Neutrophil (primary cell): Measurements from ENCODE around the gene VIT.
"Not testable (repeated sequence)": the region's sequence is repeated elsewhere in the genome, so short reads cannot be mapped to it uniquely, and the experiment has no call there.

Source experiments
- H3K27ac ChIP-seq: fragments of 200-600 bp; sonication (generic); 2 replicates; pipeline ENCODE4 v1.5.1; 2016; ENCODE audit warnings: mild to moderate bottlenecking, moderate library complexity
- H3K27me3 ChIP-seq: fragments of 200-600 bp; sonication (generic); 2 replicates; pipeline ENCODE4 v1.6.0; 2016; ENCODE audit warnings: mild to moderate bottlenecking
- H3K36me3 ChIP-seq: fragments of 200-600 bp; sonication (generic); 2 replicates; pipeline ENCODE4 v1.5.1; 2017
- H3K4me1 ChIP-seq, 2 experiments: fragments of 200-600 bp in 1 of 2; sonication (generic) in 1 of 2; 1 replicate in 1 of 2; 2 replicates in 1 of 2; pipeline versions ENCODE4 v1.5.1 to v1.6.1; 2013 to 2016; ENCODE audit warnings: low read depth in 1 of 2, low read length in 1 of 2, mild to moderate bottlenecking in 1 of 2, moderate library complexity in 1 of 2; ENCODE audit not compliant: control insufficient read depth in 1 of 2, insufficient read depth in 1 of 2
- H3K4me3 ChIP-seq, 2 experiments: fragments of 200-600 bp in 1 of 2; sonication (generic) in 1 of 2; 1 replicate in 1 of 2; 2 replicates in 1 of 2; pipeline ENCODE4 v1.5.1; 2013 to 2016; ENCODE audit warnings: low read depth in 1 of 2, low read length in 1 of 2, mild to moderate bottlenecking in 1 of 2, moderate library complexity in 1 of 2
- H3K9me3 ChIP-seq: fragments of 200-600 bp; sonication (generic); 2 replicates; pipeline ENCODE4 v1.5.1; 2016
- TF ChIP-seq, protein P1 (sequence below): fragments of 200-600 bp; sonication (generic); IDR thresholded peaks from 2 replicates; pipeline ENCODE4 v1.5.1; 2016; ENCODE audit warnings: antibody characterized with exemption

Gene VIT

DNA sequence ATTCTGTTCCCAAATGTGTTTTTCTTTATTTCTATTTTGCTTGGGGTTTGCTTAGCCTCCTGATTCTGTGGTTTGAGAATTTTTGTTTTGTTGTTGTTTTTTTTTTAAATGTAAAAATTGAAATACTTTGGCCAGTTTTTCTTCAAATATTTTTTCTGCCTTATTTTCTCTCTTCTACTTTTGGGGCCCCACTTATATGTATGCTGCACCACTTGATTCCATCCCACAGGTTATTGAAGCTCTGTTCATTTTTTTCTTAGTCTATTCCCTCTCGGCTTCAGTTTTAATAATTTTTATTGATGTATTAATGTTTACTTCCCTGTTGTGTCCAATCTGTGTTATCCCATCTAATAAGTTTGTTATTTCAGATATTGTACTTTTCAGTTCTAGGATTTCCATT lies 17.7 kb upstream of the VIT start:
- H3K27ac ChIP-seq: no peak overlapping the region
- H3K4me1 ChIP-seq: peaks cover 12 to 14% of the 10 kb centered on the region in 2 experiments
- TF ChIP-seq, protein P1, sequence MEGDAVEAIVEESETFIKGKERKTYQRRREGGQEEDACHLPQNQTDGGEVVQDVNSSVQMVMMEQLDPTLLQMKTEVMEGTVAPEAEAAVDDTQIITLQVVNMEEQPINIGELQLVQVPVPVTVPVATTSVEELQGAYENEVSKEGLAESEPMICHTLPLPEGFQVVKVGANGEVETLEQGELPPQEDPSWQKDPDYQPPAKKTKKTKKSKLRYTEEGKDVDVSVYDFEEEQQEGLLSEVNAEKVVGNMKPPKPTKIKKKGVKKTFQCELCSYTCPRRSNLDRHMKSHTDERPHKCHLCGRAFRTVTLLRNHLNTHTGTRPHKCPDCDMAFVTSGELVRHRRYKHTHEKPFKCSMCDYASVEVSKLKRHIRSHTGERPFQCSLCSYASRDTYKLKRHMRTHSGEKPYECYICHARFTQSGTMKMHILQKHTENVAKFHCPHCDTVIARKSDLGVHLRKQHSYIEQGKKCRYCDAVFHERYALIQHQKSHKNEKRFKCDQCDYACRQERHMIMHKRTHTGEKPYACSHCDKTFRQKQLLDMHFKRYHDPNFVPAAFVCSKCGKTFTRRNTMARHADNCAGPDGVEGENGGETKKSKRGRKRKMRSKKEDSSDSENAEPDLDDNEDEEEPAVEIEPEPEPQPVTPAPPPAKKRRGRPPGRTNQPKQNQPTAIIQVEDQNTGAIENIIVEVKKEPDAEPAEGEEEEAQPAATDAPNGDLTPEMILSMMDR: no peak
- H3K27me3 ChIP-seq: no peaks in the 10 kb centered on the region
- H3K9me3 ChIP-seq: no peaks in the 10 kb centered on the region
- no peaks in the 10 kb centered on the region for H3K36me3 ChIP-seq
- no peak overlapping the region for H3K4me3 ChIP-seq

DNA sequence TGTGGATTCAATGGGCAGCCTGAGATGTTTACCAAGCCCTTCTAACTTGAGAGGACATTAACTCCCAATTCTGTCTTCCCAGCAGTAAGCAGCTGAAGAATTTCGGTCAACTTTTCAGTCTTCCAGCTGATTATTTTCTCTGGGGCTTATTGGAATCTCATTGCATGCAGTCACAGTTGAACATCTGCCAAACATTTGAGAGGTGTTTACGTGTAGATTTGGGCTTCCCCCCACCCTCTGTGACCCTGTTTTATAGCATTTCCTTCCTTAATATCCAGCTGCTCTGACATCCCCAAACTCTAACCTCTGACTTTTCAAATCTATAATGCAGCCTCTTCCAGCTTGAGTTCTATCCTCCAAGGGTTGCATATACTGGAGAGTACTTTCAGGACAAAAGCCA lies 16.5 kb upstream of the VIT start:
- no peak overlapping the region for H3K27ac ChIP-seq
- H3K4me1 ChIP-seq: peaks cover 12 to 14% of the 10 kb centered on the region in 2 experiments
- H3K4me3 ChIP-seq: no peak overlapping the region
- no peaks in the 10 kb centered on the region for H3K9me3 ChIP-seq
- H3K27me3 ChIP-seq: no peaks in the 10 kb centered on the region
- no peaks in the 10 kb centered on the region for H3K36me3 ChIP-seq
- TF ChIP-seq, protein P1: no peak

DNA sequence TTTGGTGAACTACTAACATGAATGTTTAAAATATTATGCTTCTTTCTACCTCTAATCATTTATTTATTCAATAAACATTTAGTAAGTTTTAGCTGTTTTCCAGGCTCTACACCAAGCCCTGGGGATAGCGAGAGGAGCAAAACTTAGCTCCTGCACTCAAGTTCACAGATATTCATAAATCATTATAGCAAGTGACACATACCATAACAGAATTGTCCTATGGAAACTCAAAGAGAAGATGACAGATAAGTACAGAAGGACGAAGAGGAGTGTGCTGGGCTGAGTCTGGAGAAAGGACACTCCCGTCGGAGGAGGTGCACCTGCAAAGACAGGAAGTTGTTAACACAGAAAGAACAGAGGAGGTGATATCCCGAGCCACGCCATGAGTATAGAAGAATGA lies 13.9 kb upstream of the VIT start:
- H3K4me3 ChIP-seq: no peak overlapping the region
- TF ChIP-seq, protein P1: no peak
- H3K27me3 ChIP-seq: no peaks in the 10 kb centered on the region
- H3K9me3 ChIP-seq: no peaks in the 10 kb centered on the region
- no peaks in the 10 kb centered on the region for H3K36me3 ChIP-seq
- H3K27ac ChIP-seq: no peak overlapping the region
- peaks cover 6 to 8% of the 10 kb centered on the region in 2 experiments for H3K4me1 ChIP-seq

DNA sequence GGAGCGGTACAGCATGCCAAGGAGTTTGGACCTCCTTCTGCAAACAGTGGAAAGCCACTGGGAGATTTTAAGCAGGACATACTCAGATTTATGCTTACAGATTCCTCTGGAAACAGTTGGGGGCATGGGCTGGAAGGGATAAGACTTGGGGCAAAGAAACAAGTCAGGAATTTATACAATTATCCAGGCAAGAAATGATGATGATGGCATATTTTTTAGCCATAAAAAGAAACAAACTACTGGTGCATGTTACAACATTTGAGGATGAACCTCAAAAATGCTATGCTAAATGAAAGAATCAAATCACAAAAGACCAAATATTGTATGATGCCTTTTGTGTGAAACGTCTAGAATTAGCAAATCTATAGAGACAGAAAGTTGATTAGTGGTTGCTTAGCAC lies 13.5 kb upstream of the VIT start:
- H3K4me1 ChIP-seq: peaks cover 4% of the 10 kb centered on the region in 2 experiments
- TF ChIP-seq, protein P1: no peak
- no peak overlapping the region for H3K4me3 ChIP-seq
- H3K27me3 ChIP-seq: no peaks in the 10 kb centered on the region
- H3K36me3 ChIP-seq: no peaks in the 10 kb centered on the region
- no peak overlapping the region for H3K27ac ChIP-seq
- no peaks in the 10 kb centered on the region for H3K9me3 ChIP-seq

DNA sequence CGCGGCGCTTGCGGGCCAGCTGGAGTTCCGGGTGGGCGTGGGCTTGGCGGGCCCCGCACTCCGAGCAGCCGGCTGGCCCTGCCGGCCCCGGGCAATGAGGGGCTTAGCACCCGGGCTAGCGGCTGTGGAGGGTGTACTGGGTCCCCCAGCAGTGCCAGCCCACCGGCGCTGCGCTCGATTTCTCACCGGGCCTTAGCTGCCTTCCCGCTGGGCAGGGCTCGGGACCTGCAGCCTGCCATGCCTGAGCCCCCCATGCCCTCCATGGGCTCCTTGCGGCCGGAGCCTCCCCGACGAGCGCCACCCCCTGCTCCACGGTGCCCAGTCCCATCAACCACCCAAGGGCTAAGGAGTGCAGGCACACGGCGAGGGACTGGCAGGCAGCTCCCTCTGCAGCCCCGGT lies 8.2 kb upstream of the VIT start:
- H3K27ac ChIP-seq: not testable (repeated sequence)

DNA sequence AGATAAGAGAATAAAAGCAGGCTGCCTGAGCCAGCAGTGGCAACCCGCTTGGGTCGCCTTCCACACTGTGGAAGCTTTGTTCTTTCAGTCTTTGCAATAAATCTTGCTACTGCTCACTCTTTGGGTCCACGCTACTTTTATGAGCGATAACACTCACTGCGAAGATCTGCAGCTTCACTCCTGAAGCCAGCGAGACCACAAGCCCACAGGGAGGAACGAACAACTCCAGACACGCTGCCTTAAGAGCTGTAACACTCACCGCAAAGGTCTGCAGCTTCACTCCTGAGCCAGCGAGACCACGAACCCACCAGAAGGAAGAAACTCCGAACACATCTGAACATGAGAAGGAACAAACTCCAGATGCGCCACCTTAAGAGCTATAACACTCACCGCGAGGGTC lies 7.5 kb upstream of the VIT start:
- not testable (repeated sequence) for H3K27me3 ChIP-seq, H3K4me3 ChIP-seq, H3K27ac ChIP-seq, H3K36me3 ChIP-seq, H3K9me3 ChIP-seq, H3K4me1 ChIP-seq

More for the DNA sequence above, 8.2 kb upstream of the VIT start:
- not testable (repeated sequence) for H3K36me3 ChIP-seq, H3K4me1 ChIP-seq, H3K9me3 ChIP-seq, H3K27me3 ChIP-seq, H3K4me3 ChIP-seq

DNA sequence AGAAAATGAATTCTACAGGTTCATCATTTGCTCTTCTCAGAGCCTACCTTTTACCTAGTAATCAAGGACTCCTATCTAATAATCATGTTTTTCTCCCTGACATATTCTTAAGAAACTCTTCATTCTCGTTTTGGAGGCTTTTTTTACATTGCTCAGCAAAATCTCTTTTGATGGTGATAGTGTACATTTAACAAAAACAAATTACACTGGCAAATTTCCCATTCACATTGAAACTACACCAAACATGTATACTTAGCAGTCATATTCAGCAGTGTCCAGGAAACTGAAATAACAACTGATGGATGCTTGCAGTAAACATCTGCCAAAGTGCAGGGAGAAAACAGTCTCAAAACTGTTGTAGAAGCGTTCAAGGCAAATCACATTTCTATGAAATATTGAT lies 4.4 kb upstream of the VIT start:
- H3K9me3 ChIP-seq: no peaks in the 10 kb centered on the region
- H3K4me3 ChIP-seq: no peak overlapping the region
- TF ChIP-seq, protein P1: no peak
- no peaks in the 10 kb centered on the region for H3K36me3 ChIP-seq
- no peaks in the 10 kb centered on the region for H3K27me3 ChIP-seq
- H3K4me1 ChIP-seq: no peaks in the 10 kb centered on the region
- no peak overlapping the region for H3K27ac ChIP-seq
